Inferior parietal cortex (tissue), 1 donor: ENCODE measurements around the gene CDK19.
"Not testable (repeated sequence)": the region's sequence is repeated elsewhere in the genome, so short reads cannot be mapped to it uniquely, and the experiment has no call there.

Experiments
- DNase-seq: peaks from one replicate; pipeline ENCODE4 v3.0.0-alpha.2; 2016; ENCODE audit errors: extremely low spot score

CDK19 gene

GRCh38 chr6:110815411-110816409 lies at the start of gene CDK19:
TSS of gene CDK19 (minus strand) at chr6:110815469. CDS start at chr6:110815136, 333 bp downstream.
- peak; percentile 97 for DNase-seq

- no peak for DNase-seq
Observed at GRCh38 chr6:110864824-110865223, 49.6 kb upstream of the CDK19 start.

- no peak for DNase-seq
Observed at GRCh38 chr6:110859335-110859792, 44.1 kb upstream of the CDK19 start.

GRCh38 chr6:110858562-110859214 lies 43.4 kb upstream of the CDK19 start:
- DNase-seq = no peak

GRCh38 chr6:110858016-110858415 lies 42.7 kb upstream of the CDK19 start:
- DNase-seq = no peak

- DNase-seq = no peak
Observed at GRCh38 chr6:110856296-110856695, 41.0 kb upstream of the CDK19 start.

GRCh38 chr6:110853754-110854477 lies 38.6 kb upstream of the CDK19 start:
- DNase-seq = no peak

- DNase-seq = no peak
Observed at GRCh38 chr6:110852773-110853172, 37.5 kb upstream of the CDK19 start.

- DNase-seq = no peak
Observed at GRCh38 chr6:110849781-110850180, 34.5 kb upstream of the CDK19 start.

GRCh38 chr6:110841266-110841665 lies 26.0 kb upstream of the CDK19 start:
- DNase-seq = no peak

GRCh38 chr6:110835751-110836150 lies 20.5 kb upstream of the CDK19 start:
- DNase-seq = not testable (repeated sequence)

- no peak for DNase-seq
Observed at GRCh38 chr6:110833831-110834230, 18.6 kb upstream of the CDK19 start.

GRCh38 chr6:110831405-110831804 lies 16.1 kb upstream of the CDK19 start:
- no peak for DNase-seq

GRCh38 chr6:110828396-110828795 lies 13.1 kb upstream of the CDK19 start:
- DNase-seq = peak; percentile 32

- DNase-seq = no peak
Observed at GRCh38 chr6:110826236-110827129, 11.2 kb upstream of the CDK19 start.

GRCh38 chr6:110823146-110823545 lies 7.9 kb upstream of the CDK19 start:
- DNase-seq = no peak

- DNase-seq = no peak
Observed at GRCh38 chr6:110822249-110822648, 7.0 kb upstream of the CDK19 start.

- no peak for DNase-seq
Observed at GRCh38 chr6:110816677-110817076, 1.4 kb upstream of the CDK19 start.

- no peak for DNase-seq
Observed at GRCh38 chr6:110815015-110815410, 256 bp downstream of the CDK19 start.

- peak; percentile 45 for DNase-seq
Observed at GRCh38 chr6:110814102-110815014, 911 bp downstream of the CDK19 start.
